Cardiac muscle cell (in vitro differentiated cells and primary cell): Measurements from ENCODE around the gene SPATA20. TPM values are rescaled to one million over a fixed set of nuclear protein-coding genes. Genes with fewer than 3 reads are reported as not detected.

Experiments
- DNase-seq, 2 donors: peaks; one replicate each; pipeline versions ENCODE4 v3.0.0 to v3.0.0-alpha.2; 2010 to 2017; ENCODE audit warnings: low read depth in 1 of 2, low spot score in 1 of 2
- H3K27ac ChIP-seq: fragments of 200-600 bp; sonication (generic); 2 replicates; pipeline ENCODE4 v1.5.1; 2016
- H3K27me3 ChIP-seq: fragments of 200-600 bp; sonication (generic); 2 replicates; pipeline ENCODE4 v1.6.0; 2016; ENCODE audit warnings: control low read depth
- H3K36me3 ChIP-seq: fragments of 200-600 bp; sonication (generic); 2 replicates; pipeline ENCODE4 v1.5.1; 2016; ENCODE audit warnings: control low read depth
- H3K4me1 ChIP-seq: fragments of 200-600 bp; sonication (generic); 2 replicates; pipeline ENCODE4 v1.8.1; 2017; ENCODE audit warnings: low read depth, mild to moderate bottlenecking, mixed run types
- H3K4me3 ChIP-seq: fragments of 200-600 bp; sonication (generic); 2 replicates; pipeline ENCODE4 v1.5.1; 2016; ENCODE audit warnings: mild to moderate bottlenecking
- H3K9me3 ChIP-seq: fragments of 200-600 bp; sonication (generic); 2 replicates; pipeline ENCODE4 v1.5.1; 2017; ENCODE audit warnings: low read depth, mild to moderate bottlenecking, control low read depth
- polyA plus RNA-seq: library from polyadenylated mRNA; unstranded; fragments of >200 nt; fragmentation: Nextera tagmentation; extraction: Ambion mirVana; gene quantifications from 2 replicates; pipeline ENCODE4 v1.2.1, GENCODE V29; 2016
- total RNA-seq: library from RNA; depleted of rRNA; stranded (reverse); fragments of >200 nt; gene quantifications from 2 replicates; pipeline ENCODE4 v1.2.3, GENCODE V29; 2016
- TF ChIP-seq, protein P1 (sequence below): IDR thresholded peaks from 2 replicates; pipeline ENCODE4 v1.5.1; 2012; ENCODE audit warnings: low read depth, mild to moderate bottlenecking, low read length

SPATA20 gene
- total and polyA plus RNA-seq, 2 experiments from 2014 or later, result 103 to 216 TPM

GRCh38 chr17:50578173-50578572 lies 31.2 kb downstream of the SPATA20 start:
- Histone ChIP-seq H3K27ac (no peak overlapping the region), H3K9me3 (no peaks in the 10 kb centered on the region), H3K27me3 (no peaks in the 10 kb centered on the region), H3K36me3 (no peaks in the 10 kb centered on the region), H3K4me1 (peaks cover 43% of the 10 kb centered on the region), H3K4me3 (no peak overlapping the region)
- no peak for DNase-seq
- TF ChIP-seq, protein P1, sequence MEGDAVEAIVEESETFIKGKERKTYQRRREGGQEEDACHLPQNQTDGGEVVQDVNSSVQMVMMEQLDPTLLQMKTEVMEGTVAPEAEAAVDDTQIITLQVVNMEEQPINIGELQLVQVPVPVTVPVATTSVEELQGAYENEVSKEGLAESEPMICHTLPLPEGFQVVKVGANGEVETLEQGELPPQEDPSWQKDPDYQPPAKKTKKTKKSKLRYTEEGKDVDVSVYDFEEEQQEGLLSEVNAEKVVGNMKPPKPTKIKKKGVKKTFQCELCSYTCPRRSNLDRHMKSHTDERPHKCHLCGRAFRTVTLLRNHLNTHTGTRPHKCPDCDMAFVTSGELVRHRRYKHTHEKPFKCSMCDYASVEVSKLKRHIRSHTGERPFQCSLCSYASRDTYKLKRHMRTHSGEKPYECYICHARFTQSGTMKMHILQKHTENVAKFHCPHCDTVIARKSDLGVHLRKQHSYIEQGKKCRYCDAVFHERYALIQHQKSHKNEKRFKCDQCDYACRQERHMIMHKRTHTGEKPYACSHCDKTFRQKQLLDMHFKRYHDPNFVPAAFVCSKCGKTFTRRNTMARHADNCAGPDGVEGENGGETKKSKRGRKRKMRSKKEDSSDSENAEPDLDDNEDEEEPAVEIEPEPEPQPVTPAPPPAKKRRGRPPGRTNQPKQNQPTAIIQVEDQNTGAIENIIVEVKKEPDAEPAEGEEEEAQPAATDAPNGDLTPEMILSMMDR, result no peak

GRCh38 chr17:50579399-50579798 lies 32.4 kb downstream of the SPATA20 start:
- Histone ChIP-seq H3K36me3 (no peaks in the 10 kb centered on the region), H3K27me3 (no peaks in the 10 kb centered on the region), H3K4me3 (no peak overlapping the region), H3K4me1 (peaks cover 50% of the 10 kb centered on the region), H3K9me3 (no peaks in the 10 kb centered on the region), H3K27ac (no peak overlapping the region)
- TF ChIP-seq, protein P1, result no peak
- DNase-seq, result no peak

- H3K27ac ChIP-seq, result peak overlapping the region; percentile 54
- TF ChIP-seq, protein P1, result no peak
- no peak overlapping the region for H3K4me3 ChIP-seq
- no peaks in the 10 kb centered on the region for H3K36me3 ChIP-seq
- H3K4me1 ChIP-seq, result peaks cover 61% of the 10 kb centered on the region
- DNase-seq, result no peak
- H3K9me3 ChIP-seq, result no peaks in the 10 kb centered on the region
- H3K27me3 ChIP-seq, result no peaks in the 10 kb centered on the region
Measured at GRCh38 chr17:50580646-50581045, 33.7 kb downstream of the SPATA20 start.

DNA sequence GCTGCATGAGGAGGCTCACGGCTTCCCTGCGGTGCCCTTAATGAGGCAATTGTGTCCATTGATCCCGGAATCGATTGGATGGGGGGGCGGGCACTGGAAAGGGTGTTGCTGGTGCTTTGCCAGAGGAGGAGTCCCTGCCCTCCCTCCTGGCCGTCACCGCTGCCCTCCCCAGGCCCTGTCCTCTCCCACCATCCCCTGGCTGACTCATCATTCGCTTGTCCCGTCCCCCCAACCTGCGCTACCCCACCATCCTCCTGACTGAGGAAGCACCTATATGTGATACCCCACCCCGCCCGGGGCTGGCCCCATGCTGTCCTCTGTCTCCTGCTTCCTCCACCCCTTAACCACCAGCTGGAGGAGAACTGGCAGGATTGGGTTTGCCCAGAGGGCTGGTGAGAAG lies 34.3 kb downstream of the SPATA20 start:
- Histone ChIP-seq H3K9me3 (no peaks in the 10 kb centered on the region), H3K27me3 (no peaks in the 10 kb centered on the region), H3K4me3 (no peak overlapping the region), H3K4me1 (peaks cover 68% of the 10 kb centered on the region), H3K27ac (peak overlapping the region; percentile 88), H3K36me3 (no peaks in the 10 kb centered on the region)
- no peak for DNase-seq
- TF ChIP-seq, protein P1, result no peak

DNA sequence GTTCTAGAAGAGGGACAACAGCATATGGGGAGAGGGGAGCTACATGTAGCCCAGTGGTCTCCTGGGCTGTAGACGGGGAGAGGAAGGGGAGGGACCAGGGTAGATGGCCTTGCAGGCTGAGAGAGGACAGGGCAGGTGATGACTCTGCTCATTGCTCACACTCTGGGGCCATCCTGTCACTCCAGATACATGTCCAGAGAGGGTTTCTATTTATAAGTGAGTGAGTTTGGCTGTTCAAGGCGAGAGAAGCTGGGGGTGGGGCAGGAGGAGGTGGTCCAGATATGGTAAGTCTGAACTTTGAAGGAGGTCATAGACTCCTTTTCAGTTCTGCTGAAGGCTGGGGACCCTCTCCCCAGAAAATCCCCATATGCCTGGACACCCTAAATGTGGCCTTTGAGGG lies 35.8 kb downstream of the SPATA20 start:
- Histone ChIP-seq H3K36me3 (no peaks in the 10 kb centered on the region), H3K9me3 (no peaks in the 10 kb centered on the region)

More for the DNA sequence above, 35.8 kb downstream of the SPATA20 start:
- no peak overlapping the region for H3K4me3 ChIP-seq
- H3K27me3 ChIP-seq, result no peaks in the 10 kb centered on the region
- H3K27ac ChIP-seq, result peak overlapping the region; percentile 88
- peaks cover 82% of the 10 kb centered on the region for H3K4me1 ChIP-seq
- peak in 1 of 2 donors; percentile 72 for DNase-seq
- TF ChIP-seq, protein P1, result no peak
